Muscle of back (tissue), 13 donors: Measurements from ENCODE around the gene ORC1. TPM values are rescaled to one million over a fixed set of nuclear protein-coding genes. Genes with fewer than 3 reads are reported as not detected.

Experiments used
- DNase-seq, 3 donors: peaks; one replicate each; pipeline versions ENCODE4 v3.0.0 to v3.0.0-alpha.2; 2013
- long read RNA-seq, 9 donors: transcript quantifications; one replicate each; lab custom pipeline, GENCODE V29; 2026
- polyA plus RNA-seq, 10 donors: library from polyadenylated mRNA; unstranded; fragments of 120-200 nt; gene quantifications; one replicate each; pipeline ENCODE4 v1.2.1, GENCODE V29; 2013; ENCODE audit not compliant: insufficient read length in 10 of 10

The ORC1 gene
- 1 to 10 TPM; 2.2 to 4.8 (median 3.2) TPM for polyA plus RNA-seq
- long read RNA-seq, donor 1 = 0 reads
- long read RNA-seq, donor 2, partial matches to known transcripts = 36 of 36 reads
- long read RNA-seq, donor 2, other reads (novel, unspliced or antisense) = 0 of 36 reads
- long read RNA-seq, donor 3 = 0 reads
- long read RNA-seq, donor 4, partial matches to known transcripts = 0 of 1 reads
- long read RNA-seq, donor 4, other reads (novel, unspliced or antisense) = 0 of 1 reads
- long read RNA-seq, donor 5 = 0 reads
- long read RNA-seq, donor 6, partial matches to known transcripts = 0 of 1 reads
- long read RNA-seq, donor 6, other reads (novel, unspliced or antisense) = 0 of 1 reads
- long read RNA-seq, donor 7 = 0 reads
- long read RNA-seq, donor 8 = 0 reads
- long read RNA-seq, donor 9 = 0 reads

- DNase-seq = peak; percentile 97 to 98 (median 98)
Observed at GRCh38 chr1:52404116-52404974, at the start of gene ORC1, which contains the start of gene PRPF38A. TSS of gene ORC1 (minus strand) at chr1:52404423. CDS start at chr1:52402223, 2,200 bp downstream. TSS of gene PRPF38A (plus strand) at chr1:52404602. CDS start at chr1:52404750, 148 bp downstream.

DNA sequence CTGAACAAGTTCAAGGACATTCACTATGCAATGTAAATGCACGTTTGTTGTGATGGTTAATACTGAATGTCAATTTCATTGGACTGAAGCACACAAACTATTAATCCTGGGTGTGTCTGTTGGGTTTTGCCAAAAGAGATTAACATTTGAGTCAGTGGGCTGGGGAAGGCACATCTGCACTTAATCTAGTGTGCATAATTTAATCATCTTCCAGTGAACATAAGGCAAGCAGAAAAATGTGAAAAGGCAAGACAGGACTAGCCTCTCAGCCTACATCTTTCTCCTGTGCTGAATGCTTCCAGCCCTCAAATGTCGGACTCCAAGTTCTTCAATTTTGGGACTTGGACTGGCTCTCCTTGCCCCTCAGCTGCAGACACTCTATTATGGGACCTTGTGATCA lies 40.2 kb upstream of the ORC1 start:
- no peak for DNase-seq

GRCh38 chr1:52439976-52440375 lies 35.8 kb upstream of the ORC1 start:
- DNase-seq = no peak

- no peak for DNase-seq
Observed at GRCh38 chr1:52436817-52437216, 32.6 kb upstream of the ORC1 start.

DNA sequence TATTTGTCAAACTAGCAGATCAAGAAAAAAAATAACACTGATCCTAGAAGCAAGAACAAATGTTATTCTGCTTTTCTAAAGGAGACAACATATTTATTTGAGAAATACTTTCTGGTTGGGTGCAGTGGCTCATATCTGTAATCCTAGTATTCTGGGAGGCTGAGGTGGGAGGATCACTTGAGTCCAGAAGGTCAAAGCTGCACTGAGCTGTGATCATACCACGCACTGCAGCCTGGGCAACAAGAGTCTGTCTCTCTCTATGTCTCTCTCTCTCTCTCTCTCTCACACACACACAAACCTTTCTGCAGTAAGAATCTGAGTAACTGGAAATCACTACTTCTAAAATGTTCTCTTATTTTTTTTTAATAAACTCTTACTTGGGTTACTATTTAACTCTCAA lies 31.4 kb upstream of the ORC1 start:
- DNase-seq = no peak

DNA sequence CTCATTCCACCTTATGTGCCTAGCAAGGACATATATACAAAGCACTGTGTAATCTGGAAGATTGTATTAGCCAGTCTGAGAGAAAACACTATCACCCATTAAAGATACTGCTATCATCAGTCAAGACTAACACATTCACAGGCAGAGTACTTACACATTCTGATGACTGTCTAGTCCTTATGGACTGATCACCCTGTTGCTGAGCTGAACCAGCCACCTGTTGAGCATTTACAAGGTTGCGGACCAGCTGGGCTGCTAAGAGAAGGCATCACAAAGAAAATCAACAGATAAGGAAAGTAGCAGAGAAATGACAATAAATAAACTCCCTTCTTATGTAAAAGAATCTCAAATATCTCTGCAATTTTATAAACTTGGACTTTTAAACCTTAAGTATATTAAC lies 31.0 kb upstream of the ORC1 start:
- DNase-seq = no peak

- DNase-seq = no peak
Observed at GRCh38 chr1:52432807-52433206, 28.6 kb upstream of the ORC1 start.

GRCh38 chr1:52427152-52427551 lies 22.9 kb upstream of the ORC1 start:
- no peak for DNase-seq

- no peak for DNase-seq
Observed at GRCh38 chr1:52426371-52426770, 22.1 kb upstream of the ORC1 start.

DNA sequence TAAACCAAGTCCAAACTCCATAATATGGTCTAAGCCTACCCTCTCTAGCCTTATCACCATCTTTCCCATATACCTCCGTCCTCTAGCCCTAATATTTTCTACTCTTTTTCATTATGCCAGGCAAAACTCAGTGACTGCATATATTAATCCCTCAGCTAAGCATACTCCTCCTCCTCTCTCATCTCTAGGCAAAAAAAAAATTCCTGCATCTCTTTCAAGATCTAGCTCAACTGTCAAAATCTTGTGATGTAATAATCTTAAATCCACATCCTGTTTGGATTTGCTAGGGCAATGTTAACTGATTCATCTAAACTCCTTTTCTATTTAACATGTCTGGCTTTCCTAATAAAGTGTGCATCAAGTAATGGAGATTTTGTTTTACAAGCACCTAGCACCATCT lies 20.6 kb upstream of the ORC1 start:
- DNase-seq = no peak

- no peak for DNase-seq
Observed at GRCh38 chr1:52424231-52424636, 20.0 kb upstream of the ORC1 start.

DNA sequence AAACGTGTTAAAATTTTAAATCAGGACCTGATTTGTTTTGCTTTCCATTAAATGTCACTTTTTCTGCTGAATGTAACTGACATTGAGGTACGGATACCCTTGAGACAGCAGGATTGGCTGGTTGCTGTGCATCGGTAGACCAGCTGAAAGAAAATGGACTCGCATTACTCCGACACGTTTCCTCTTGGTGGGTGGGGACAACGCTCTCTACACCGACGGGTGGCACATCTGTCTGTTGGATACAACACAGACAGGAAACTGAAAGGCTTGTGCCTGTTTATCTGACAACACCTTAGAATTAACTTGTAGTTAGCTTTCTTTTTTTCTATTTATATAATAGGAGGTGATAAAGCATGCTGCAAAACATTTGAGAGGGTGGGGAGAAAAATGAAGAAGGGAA lies 19.5 kb upstream of the ORC1 start:
- peak in 1 of 3 donors; percentile 5 for DNase-seq

DNA sequence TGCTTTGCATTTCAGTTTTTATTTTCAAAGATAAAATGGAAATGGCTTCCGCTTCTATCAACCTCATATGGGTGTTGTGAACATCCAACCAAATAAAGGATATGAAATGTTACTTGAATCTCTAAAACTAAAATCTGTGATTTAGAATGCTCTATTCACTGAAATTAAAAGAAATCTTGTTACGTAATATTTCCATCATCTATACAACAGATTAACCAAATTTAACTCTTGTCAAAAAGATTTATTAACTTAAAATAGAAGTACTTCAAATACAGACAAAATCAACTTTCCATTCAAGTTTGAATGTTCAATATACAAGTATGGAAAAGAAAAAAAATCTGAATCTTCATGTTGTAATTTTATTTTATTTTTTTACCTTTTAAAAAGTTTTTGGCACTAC lies 18.8 kb upstream of the ORC1 start:
- no peak for DNase-seq

DNA sequence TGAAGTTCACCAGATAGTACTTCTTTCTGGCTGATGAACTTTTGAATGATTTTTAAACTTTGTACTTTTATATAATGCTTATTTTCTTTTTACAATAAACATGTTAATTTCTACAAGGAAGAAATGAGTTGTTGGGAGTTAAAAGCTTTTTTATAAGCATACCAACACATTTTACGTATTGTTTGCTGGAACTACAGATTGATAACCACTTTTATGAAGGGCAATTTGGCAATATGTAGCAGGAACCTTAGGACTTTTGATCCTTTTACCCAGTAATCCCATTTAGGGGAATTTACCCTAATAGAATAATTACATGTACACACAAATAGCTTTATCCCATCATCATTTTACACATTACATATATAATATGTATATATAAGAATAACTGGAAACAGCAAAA lies 16.5 kb upstream of the ORC1 start:
- no peak for DNase-seq

GRCh38 chr1:52416811-52417210 lies 12.6 kb upstream of the ORC1 start:
- no peak for DNase-seq

DNA sequence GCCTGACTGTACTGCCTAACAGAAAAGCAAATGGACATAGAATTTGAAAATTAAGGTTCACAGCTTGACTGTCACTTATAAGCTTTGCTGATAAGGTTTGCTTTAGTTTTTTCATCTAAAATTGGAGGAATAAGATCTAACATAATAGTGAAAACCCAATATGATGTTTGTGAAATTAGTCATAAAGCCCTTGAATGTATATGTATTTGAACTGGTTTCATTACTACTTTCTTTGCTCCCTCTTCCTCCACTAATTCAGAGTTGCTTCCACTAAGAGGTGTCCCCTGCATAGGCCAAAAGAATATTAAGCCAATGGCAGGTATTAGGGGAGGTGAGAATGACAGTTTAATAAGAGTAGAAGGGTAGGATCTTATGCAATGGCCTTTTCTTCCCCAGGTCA lies 10.7 kb upstream of the ORC1 start:
- no peak for DNase-seq

DNA sequence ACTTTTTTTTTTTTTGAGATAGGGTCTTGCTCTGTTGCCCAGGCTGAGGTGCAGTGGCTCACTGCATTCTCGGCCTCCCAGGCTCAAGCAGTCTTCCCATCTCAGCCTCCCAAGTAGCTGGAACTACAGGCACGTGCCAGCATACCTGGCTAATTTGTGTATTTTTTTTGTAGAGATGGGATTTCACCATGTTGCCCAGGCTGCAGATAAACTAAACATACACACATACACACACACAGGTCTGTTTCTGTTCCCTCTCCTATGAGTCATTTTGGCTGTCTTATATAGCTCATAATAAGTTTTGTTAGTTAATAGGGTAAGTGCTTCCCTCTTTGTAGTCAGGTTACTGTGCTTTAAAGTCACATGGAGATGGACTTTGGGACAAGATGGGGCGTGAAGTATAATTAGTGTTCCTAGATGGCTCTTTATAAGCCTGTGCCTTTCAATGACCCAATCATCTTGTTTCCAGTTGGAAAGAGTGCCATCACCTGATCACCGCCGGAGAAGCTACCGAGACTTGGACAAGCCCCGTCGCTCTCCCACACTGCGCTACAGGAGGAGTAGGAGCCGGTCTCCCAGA lies 9.3 kb upstream of the ORC1 start:
- DNase-seq = no peak

DNA sequence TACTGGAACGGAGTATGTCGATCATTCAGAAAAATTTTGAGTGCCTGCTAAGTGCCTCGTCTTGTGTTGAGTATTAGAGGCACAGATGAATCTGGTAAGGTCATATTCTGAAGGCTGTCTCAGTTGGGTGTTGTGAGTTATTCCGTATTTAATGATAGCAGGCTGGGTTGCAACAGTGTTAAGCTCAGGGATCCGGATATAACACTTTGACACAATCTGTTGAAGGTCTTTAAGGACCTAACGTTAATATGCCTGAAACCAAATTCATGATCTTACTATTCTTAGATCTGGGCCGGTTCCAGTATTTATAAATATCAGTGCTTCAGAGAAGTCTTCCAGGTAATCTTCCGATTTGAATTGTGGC lies 734 bp upstream of the ORC1 start:
- DNase-seq = peak in 1 of 3 donors; percentile 3

- peak in 2 of 3 donors; percentile 18 to 43 for DNase-seq
Observed at GRCh38 chr1:52403566-52404115, 582 bp downstream of the ORC1 start.

DNA sequence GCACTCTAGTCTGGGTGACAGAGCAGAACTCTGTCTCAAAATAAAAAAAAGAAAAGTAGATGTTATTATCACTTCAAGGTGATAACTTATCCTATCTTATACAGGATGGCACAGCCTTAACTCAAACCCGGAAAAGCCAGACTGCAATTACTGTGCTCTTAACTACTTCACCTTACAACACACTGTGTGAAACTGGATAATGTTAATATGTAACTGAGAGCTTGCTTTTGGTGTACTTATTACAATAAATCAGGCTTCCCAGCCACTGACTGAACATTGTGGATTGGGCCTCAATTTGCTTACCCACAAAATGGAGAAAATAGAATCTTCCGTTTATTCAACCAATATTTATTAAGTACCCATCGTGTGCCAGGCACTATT lies 1.4 kb downstream of the ORC1 start:
- no peak for DNase-seq

DNA sequence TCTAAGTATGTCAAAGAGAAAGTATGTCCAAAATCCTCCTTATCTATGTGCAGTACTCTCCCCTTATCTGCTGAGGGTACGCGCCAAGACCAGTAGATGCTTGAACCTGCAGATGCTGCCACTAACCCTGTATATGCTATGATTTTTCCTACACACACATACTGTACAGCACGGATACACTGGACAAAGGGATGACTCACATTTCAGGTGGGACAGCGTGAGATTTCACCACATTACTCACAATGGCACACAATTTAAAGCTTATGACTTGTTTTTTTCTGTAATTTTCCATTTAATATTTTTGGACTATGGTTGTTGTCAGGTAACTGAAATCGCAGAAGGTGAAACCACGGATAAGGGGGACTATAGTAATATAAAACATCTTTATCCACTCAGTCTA lies 4.1 kb downstream of the ORC1 start:
- DNase-seq = no peak

GRCh38 chr1:52399629-52400028 lies 4.6 kb downstream of the ORC1 start:
- no peak for DNase-seq
